ENCODE data around the gene PPP1R15B. TPM values are rescaled to one million over a fixed set of nuclear protein-coding genes. Genes with fewer than 3 reads are reported as not detected.

PPP1R15B gene
- polyA plus RNA-seq, 1 experiment, result 24.6 TPM

GRCh38 chr1:204448344-204448964, 36.8 kb upstream of the PPP1R15B start:
- TF ChIP-seq CTCF (IDR thresholded peaks at IDR 0.05; ENCODE audit: insufficient read depth, low read depth, low read length), result no peak
- no peaks in the 10 kb centered on the region for H3K27me3 ChIP-seq (ENCODE audit: control insufficient read depth, insufficient read depth, low read length)
- H3K4me3 ChIP-seq (ENCODE audit: low read depth, low read length), result no peak overlapping the region
- ChIA-PET POLR2A (no interaction called here), CTCF (interaction anchor here (3.0 to 11.4 kb wide), 5 partner anchors 11 to 359 kb away, joined by 16 to 194 read pairs (median 33); partner anchors contain the start of gene PIK3C2B)
- DNase-seq (ENCODE audit: low read depth), result no peak
- H3K36me3 ChIP-seq (ENCODE audit: control insufficient read depth, insufficient read depth, low read length), result no peaks in the 10 kb centered on the region; the same call in none of the 2 replicates

GRCh38 chr1:204447736-204448135, 36.1 kb upstream of the PPP1R15B start:
- DNase-seq (ENCODE audit: low read depth), result no peak
- H3K27me3 ChIP-seq (ENCODE audit: control insufficient read depth, insufficient read depth, low read length), result no peaks in the 10 kb centered on the region
- no peak overlapping the region for H3K4me3 ChIP-seq (ENCODE audit: low read depth, low read length)
- POLR2A ChIA-PET, result no interaction called here
- TF ChIP-seq CTCF (IDR thresholded peaks at IDR 0.05; ENCODE audit: insufficient read depth, low read depth, low read length), result no peak
- CTCF ChIA-PET, result interaction anchor here (1.2 to 11.4 kb wide), 10 partner anchors 9 to 360 kb away, joined by 5 to 194 read pairs (median 20); partner anchors contain the start of gene PIK3C2B
- no peaks in the 10 kb centered on the region; the same call in none of the 2 replicates for H3K36me3 ChIP-seq (ENCODE audit: control insufficient read depth, insufficient read depth, low read length)

DNA sequence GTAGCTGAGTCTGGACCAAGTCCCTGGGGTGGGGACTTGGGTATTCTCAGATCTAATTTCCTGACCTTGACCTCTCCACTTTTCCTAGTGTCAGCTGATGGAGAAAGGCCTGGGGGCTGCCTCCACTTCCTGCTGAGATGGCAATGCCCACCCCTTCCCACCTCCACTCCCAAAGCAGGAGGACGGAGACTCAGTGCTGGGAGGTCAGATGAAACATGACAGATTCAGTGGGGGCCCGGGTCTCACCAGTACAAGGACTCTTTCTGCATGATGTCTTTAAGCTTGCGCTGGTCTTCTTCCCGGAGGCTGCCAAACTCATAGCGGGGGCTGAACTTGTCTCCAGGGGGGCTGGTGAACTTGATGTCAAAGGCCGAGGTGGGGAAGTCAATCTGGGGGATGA, 35.6 kb upstream of the PPP1R15B start:
- no peak for TF ChIP-seq CTCF (IDR thresholded peaks at IDR 0.05; ENCODE audit: insufficient read depth, low read depth, low read length)
- CTCF ChIA-PET, result interaction anchor here (0.8 to 11.4 kb wide), 20 partner anchors 10 to 360 kb away, joined by 3 to 194 read pairs (median 8); partner anchors contain the start of gene PIK3C2B
- H3K4me3 ChIP-seq (ENCODE audit: low read depth, low read length), result no peak overlapping the region
- no peak for DNase-seq (ENCODE audit: low read depth)
- no peaks in the 10 kb centered on the region; the same call in 1 of the 2 replicates for H3K36me3 ChIP-seq (ENCODE audit: control insufficient read depth, insufficient read depth, low read length)
- H3K27me3 ChIP-seq (ENCODE audit: control insufficient read depth, insufficient read depth, low read length), result no peaks in the 10 kb centered on the region
- POLR2A ChIA-PET, result no interaction called here

DNA sequence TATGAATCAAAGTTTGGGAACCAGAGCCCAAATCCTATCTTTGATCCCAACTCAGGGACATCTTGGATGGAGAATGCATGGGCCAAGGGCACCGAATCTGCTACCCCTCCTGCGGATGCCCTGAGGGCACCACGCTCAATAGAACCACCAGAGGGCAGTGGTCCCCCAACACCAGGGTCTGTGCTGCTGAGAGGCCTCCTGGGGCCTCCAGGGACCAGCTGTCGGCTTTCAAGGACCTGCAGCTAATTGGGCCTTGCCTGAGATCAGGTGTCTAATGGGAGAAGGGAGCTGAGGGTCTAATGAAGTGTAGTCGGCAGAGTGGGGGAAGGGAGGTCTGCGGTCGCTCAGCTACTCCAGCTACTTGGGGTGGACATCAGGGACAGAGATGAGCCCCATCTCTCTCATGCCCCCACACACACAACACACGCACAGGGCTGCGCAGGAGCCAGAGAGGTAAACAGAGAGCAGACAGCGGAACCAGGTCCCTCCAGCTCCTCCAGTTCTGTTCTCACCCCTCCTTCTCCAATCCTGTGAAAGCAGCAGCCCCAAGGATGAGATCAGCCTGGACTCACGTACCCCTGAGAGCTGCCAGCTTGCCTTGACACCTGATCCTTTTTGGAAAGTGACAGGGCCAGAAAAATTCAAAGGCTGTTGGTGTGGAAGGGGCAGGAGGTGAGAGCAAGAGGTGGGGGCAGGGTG, 34.9 kb upstream of the PPP1R15B start:
- TF ChIP-seq CTCF (IDR thresholded peaks at IDR 0.05; ENCODE audit: insufficient read depth, low read depth, low read length), result peak; percentile 78
- ChIA-PET POLR2A (no interaction called here), CTCF (interaction anchor here (0.5 to 11.4 kb wide), 27 partner anchors 9 to 1211 kb away, joined by 3 to 194 read pairs (median 6); partner anchors contain the start of gene PIK3C2B)
- DNase-seq (ENCODE audit: low read depth), result no peak
- Histone ChIP-seq H3K27me3 (ENCODE audit: control insufficient read depth, insufficient read depth, low read length) (no peaks in the 10 kb centered on the region), H3K36me3 (ENCODE audit: control insufficient read depth, insufficient read depth, low read length) (no peaks in the 10 kb centered on the region; the same call in 1 of the 2 replicates), H3K4me3 (ENCODE audit: low read depth, low read length) (no peak overlapping the region)

- H3K36me3 ChIP-seq (ENCODE audit: control insufficient read depth, insufficient read depth, low read length), result no peaks in the 10 kb centered on the region; the same call in 1 of the 2 replicates
- ChIA-PET CTCF (interaction anchor here (0.6 to 11.4 kb wide), 22 partner anchors 9 to 362 kb away, joined by 3 to 194 read pairs (median 7); partner anchors contain the start of gene PIK3C2B), POLR2A (no interaction called here)
- TF ChIP-seq CTCF (IDR thresholded peaks at IDR 0.05; ENCODE audit: insufficient read depth, low read depth, low read length), result peak; percentile 73
- no peak overlapping the region for H3K4me3 ChIP-seq (ENCODE audit: low read depth, low read length)
- no peak for DNase-seq (ENCODE audit: low read depth)
- H3K27me3 ChIP-seq (ENCODE audit: control insufficient read depth, insufficient read depth, low read length), result no peaks in the 10 kb centered on the region
Measured at GRCh38 chr1:204445860-204446412, 34.3 kb upstream of the PPP1R15B start.
